ENCODE measurements around the gene AMPD2. TPM values are rescaled to one million over a fixed set of nuclear protein-coding genes. Genes with fewer than 3 reads are reported as not detected.
"Not testable (repeated sequence)": the region's sequence is repeated elsewhere in the genome, so short reads cannot be mapped to it uniquely, and the experiment has no call there.

The AMPD2 gene
- total and polyA plus RNA-seq, 4 donors: 19.2 to 87.4 (median 22.7) TPM

DNA sequence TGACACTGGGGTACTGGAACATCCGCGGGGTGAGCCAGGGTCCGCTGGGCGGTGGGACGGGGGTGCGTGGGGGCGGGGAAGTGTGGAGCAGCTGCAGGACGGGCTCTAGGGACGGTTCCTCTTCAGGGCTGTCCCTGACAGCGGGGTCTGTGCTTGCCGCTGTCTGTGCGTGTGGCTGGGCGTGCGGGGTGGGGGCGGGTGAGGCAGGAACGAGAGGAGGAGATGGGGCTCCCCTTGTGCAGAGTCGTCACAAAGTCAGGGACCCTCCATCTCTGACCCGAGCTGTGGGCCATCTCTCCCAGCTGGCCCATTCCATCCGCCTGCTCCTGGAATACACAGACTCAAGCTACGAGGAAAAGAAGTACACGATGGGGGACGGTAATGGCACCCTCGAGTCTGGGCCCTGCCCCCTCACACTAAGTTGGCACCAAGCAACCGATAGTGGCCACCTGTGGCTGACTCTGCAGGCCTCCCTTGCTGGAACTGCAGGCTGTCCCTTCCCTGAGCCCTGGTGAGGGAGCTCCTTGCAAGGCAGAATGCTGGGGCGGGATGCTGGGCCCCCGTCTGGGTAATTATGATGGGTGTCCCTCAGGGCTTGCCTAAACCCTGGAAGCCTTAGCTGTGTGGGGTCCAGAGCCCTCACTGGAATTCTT lies 48.6 kb downstream of the AMPD2 start (continued):
- no peak for TF ChIP-seq JUND (IDR thresholded peaks at IDR 0.05)

GRCh38 chr1:109669246-109669948 lies 49.8 kb downstream of the AMPD2 start:
- WGBS: 92% methylated on average over 22 of the region's 22 CpGs
- Histone ChIP-seq H3K36me3 (ENCODE audit: control insufficient read depth in 4 of 4, insufficient read depth in 3 of 4, low read depth in 1 of 4, low read length in 3 of 4) (peaks cover 0 to 2% (median 0%) of the 10 kb centered on the region in 4 donors), H3K27me3 (ENCODE audit: control insufficient read depth in 4 of 4, insufficient read depth in 4 of 4, low read length in 3 of 4) (no peaks in the 10 kb centered on the region), H3K4me3 (ENCODE audit: low read depth in 1 of 3, low read length in 3 of 3) (no peak overlapping the region), H3K4me1 (ENCODE audit: control insufficient read depth in 4 of 4, insufficient read depth in 4 of 4, low read length in 3 of 4) (peaks cover 0 to 3% (median 0%) of the 10 kb centered on the region in 4 donors), H3K9me3 (ENCODE audit: control insufficient read depth in 4 of 4, low read length in 3 of 4) (no peaks in the 10 kb centered on the region), H3K27ac (ENCODE audit: low read depth in 1 of 2, low read length in 2 of 2) (no peak overlapping the region), H3K9ac (ENCODE audit: low read depth in 1 of 2, low read length in 2 of 2) (no peak overlapping the region)
- TF ChIP-seq CTCF (IDR thresholded peaks at IDR 0.05; ENCODE audit: low read depth, low read length, missing input control) (no peak), EGR1 (IDR thresholded peaks at IDR 0.05; ENCODE audit: low read depth in 2 of 2) (no peak), JUND (IDR thresholded peaks at IDR 0.05) (no peak), RXRA (IDR thresholded peaks at IDR 0.05) (no peak), HNF4A (conservative IDR thresholded peaks at IDR 0.05) (no peak), TAF1 (conservative IDR thresholded peaks at IDR 0.05) (no peak), ZBTB33 (IDR thresholded peaks at IDR 0.05) (no peak), NR2F2 (IDR thresholded peaks at IDR 0.05) (no peak), HNF4G (IDR thresholded peaks at IDR 0.05) (no peak), ATF3 (IDR thresholded peaks at IDR 0.05) (no peak), GABPA (IDR thresholded peaks at IDR 0.05 in 1 of 2, conservative IDR thresholded peaks at IDR 0.05 in 1 of 2) (no peak), YY1 (IDR thresholded peaks at IDR 0.05) (no peak), SP1 (IDR thresholded peaks at IDR 0.05) (no peak), MAX (IDR thresholded peaks at IDR 0.05) (no peak), RAD21 (IDR thresholded peaks at IDR 0.05) (no peak), FOXA1 (IDR thresholded peaks at IDR 0.05) (no peak), FOXA2 (IDR thresholded peaks at IDR 0.05) (no peak)
- DNase-seq (ENCODE audit: low spot score): no peak

GRCh38 chr1:109669949-109670302 lies 50.3 kb downstream of the AMPD2 start:
- 86% methylated on average over 5 of the region's 5 CpGs for WGBS
- not testable (repeated sequence) for H3K36me3 ChIP-seq (ENCODE audit: control insufficient read depth in 4 of 4, insufficient read depth in 3 of 4, low read depth in 1 of 4, low read length in 3 of 4); H3K4me1 ChIP-seq (ENCODE audit: control insufficient read depth in 4 of 4, insufficient read depth in 4 of 4, low read length in 3 of 4); H3K9ac ChIP-seq (ENCODE audit: low read depth in 1 of 2, low read length in 2 of 2); H3K27me3 ChIP-seq (ENCODE audit: control insufficient read depth in 4 of 4, insufficient read depth in 4 of 4, low read length in 3 of 4); H3K27ac ChIP-seq (ENCODE audit: low read depth in 1 of 2, low read length in 2 of 2); H3K4me3 ChIP-seq (ENCODE audit: low read depth in 1 of 3, low read length in 3 of 3); H3K9me3 ChIP-seq (ENCODE audit: control insufficient read depth in 4 of 4, low read length in 3 of 4); DNase-seq (ENCODE audit: low spot score)

All from liver (tissue), 9 donors.